ENCODE measurements around the gene SMIM38.
"Not testable (repeated sequence)": the region's sequence is repeated elsewhere in the genome, so short reads cannot be mapped to it uniquely, and the experiment has no call there.

SMIM38 gene

DNA sequence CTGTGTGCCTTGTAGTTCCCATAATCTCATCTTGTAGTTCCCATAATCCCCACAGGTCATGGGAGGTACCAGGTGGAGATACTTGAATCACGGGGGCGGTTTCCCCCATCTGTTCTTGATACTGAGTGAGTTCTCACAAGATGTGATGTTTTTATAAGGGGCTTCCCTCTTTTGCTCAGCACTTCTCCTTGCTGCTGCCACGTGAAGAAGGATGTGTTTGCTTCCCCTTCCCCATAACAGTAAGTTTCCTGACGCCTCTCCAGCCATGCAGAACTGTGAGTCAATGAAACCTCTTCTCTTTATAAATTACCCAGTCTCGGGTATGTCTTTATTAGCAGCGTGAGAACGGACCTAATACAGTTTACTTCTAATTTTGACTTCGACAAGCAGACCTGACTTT is 14.0 kb upstream of the SMIM38 start:
- DNase-seq, result peak; percentile 87

DNA sequence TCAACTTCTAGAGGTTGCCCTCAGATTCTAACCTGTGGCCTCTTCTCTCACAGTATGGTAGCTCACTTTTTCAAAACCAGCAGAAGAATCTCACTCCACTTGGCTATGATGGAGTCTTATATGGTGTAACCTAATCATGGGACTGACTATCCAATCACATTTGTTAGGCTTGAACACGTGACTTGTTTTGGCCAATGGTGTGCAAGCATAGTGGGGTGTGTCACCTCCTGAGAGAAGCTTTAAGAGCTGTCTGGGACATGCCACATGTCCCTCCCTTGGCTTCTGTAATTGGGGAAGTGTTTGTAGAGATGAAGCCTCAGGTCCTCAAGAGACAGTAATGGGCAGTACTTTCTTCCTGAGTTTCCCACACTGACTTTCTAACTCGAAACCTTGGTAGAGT is 12.8 kb upstream of the SMIM38 start:
- DNase-seq, result no peak

DNA sequence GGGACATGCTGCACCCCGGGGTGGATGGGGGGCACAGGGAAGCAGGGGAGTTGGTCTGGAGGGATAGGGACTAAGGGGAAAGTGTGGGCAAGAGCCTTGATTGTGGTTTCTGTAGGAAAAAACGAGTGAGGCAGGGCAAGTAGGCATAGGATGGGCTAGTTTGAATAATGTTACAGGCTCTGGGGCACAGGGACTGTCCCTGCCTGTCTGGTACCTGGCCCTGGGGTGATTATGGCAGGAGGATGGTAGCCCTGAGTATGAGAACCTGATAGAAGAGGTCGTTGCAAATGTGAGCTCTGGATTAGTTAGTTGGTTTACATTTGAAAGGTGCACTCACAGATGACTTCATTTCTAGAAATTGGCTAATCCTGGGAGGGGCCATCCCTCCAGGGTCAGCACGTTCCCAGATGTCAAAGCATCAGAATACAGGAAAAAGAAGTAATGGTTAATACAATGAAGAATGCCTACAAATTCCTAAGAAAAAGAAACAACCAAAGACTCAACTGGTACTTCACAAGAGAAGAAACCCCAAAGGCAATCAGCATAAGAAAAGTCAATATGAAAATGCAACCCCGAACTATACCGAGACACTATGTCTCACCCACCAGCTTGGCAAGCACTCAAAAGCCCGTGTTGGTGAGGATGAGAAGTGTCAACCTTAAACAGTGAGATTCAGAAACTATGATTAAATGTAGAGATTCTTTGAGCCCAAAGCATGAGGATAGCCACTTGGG is 11.3 kb upstream of the SMIM38 start:
- DNase-seq, result no peak

DNA sequence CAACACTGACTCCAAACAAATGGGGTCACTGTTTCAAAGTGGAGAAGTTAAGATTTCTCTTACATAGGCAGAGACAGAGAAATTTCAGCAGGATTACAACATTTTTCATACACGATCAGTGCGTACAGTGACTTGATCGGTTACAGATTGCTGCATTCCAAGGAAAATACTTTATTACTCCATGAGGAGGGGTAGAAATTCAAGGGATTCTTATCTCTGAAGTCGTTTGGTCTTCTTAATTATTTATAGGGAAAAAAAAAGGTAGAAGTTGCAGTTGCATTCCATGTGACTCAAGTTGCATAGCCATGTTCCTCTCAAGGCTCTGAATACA is 10.7 kb upstream of the SMIM38 start:
- no peak for DNase-seq

DNA sequence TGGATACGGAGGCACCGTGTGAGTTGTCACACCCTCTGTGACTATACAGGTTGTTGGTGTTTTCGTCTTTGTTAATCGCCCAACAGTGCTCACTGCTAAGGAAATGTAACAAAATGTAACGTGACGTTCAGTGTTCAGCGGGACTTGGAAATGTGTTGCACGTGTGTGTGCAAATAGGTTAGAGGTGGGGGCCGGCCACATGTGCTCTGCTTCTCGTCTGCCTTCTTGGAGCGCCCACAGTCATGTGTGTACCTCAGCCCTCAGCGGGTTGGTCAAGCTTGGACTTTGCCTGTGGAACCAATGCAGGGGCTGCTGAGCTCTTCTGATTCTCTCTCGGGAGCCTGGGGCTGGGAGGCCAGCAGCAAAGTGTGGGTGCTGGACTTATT is 7.4 kb upstream of the SMIM38 start:
- no peak for DNase-seq

DNA sequence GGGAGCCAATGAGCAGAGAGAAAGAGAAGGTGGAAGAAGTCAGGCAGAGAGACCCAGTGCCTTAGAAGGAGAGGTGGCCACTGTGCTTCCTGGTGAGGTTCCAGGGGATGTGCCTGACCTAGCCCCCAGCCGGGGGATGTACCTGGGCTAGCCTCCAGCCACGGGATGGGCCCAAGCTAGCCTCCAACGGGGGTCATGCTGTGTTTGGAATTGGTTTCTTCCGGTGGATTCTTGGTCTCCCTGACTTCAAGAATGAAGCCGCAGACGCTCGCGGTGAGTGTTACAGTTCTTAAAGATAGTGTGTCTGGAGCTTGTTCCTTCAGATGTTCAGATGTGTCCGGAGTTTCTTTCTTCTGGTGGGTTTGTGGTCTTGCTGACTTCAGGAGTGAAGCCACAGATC is 6.9 kb upstream of the SMIM38 start:
- no peak for DNase-seq

DNA sequence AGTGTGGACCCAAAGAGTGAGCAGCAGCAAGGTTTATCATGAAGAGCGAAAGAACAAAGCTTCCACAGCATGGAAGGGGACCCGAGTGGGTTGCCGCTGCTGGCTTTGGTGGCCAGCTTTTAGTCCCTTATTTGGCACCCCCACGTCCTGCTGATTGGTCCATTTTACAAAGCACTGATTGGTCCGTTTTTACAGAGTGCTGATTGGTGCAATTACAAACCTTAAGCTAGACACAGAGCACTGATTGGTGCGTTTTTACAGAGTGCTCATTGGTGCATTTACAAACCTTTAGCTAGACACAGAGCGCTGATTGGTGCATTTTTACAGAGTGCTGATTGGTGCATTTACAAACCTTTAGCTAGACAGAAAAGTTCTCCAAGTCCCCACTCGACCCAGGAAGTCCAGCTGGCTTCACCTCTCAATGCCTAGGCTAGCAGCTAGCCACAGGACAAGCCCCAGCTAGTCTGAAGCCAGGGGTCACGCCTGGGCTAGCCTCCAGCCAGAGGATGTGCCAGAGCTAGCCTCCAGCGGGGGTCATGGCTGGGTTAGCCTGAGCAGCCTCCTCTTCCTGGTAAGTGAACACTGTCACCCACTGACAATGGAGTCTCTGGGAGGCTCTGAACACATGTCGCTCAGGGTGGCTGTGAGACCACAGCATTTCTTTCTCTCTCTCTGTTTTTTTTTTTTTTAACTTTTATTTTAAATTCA is 6.2 kb upstream of the SMIM38 start:
- not testable (repeated sequence) for DNase-seq

DNA sequence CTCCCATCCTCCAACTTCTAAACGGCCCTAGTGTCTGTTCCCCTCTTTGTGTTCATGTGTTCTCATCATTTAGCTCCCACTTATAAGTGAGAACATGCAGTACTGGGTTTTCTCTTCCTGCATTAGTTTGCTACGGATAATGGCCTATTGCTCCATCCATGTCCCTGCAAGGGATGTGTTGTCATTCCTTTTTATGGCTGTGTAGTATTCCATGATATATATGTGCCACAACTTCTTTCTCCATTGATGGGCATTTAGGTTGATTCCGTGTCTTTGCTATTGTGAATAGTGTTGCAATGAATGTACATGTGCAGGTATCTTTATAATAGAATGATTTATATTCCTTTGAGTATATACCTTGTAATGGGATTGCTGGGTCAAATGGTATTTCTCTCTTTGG is 5.6 kb upstream of the SMIM38 start:
- DNase-seq, result no peak

DNA sequence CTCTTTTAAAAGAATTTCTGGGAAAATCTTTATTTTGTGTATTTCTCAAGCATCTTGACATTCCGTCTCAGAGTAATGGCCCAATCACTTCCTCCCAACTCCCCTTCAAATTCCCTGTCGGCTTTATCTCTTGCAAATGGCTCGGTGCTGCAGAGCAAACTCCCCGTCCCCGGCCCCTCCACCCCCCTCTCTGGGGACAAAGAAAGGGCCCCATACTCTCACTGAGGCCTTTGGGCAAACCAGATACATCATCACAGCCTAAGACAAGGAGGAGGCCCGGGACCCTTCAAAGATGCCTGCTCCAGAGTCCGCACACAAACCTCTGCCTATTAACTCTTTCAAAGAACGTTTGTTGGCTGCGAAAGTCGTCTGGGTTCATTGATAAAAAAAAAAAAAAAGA is 3.9 kb upstream of the SMIM38 start:
- DNase-seq, result no peak

DNA sequence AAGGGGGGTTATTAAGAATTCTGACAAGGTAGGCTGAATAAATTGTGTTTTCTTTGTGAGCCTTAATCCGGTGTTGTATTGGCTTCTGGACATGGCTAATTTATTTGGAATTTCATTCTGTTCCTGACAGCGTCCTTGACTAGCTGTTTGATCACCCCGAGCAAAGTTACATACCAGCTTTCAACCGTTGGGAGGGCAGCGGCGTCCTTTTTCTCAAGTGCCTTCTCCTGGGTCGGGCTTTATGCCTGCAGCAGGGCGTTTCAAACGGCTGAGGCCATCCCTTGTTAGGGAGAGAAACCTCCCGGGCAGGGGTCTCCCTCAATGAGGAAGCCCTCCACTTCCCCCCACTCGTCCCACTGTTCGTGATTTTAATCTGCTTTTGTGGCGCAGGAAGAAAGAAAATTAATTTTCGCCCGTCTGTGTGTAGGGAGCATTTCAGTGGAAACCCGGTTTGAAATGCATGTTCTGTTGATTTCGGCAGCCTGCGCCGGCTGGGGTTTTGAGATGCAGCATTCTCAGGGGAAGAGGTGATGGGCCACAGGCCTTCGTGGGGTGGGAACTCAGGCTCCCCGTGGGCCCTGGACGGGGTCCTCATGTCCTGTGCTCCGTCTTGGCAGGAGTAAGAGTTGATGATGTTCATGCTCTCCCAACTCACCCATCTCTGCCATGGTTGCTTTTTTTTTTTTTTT is 2.9 kb upstream of the SMIM38 start:
- no peak for DNase-seq

DNA sequence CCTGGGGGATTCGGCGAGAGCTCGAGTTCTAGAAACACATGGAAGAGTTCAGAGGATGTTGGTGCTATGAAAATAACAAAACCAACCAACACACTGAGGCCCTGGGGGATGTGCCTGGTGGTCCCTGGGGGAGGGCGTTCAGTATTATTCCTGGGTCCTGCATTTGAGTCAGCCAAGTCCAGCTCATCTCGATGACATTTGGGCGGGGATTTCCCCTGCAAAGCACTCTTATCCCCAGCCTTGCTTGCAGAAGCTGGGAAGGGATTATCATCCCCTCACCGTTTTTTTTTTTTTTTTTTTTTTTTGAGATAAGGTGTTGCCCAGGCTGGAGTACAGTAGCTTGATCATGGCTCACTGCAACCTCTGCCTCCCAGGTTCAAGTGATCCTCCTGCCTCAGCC is 2.1 kb upstream of the SMIM38 start:
- peak; percentile 34 for DNase-seq

DNA sequence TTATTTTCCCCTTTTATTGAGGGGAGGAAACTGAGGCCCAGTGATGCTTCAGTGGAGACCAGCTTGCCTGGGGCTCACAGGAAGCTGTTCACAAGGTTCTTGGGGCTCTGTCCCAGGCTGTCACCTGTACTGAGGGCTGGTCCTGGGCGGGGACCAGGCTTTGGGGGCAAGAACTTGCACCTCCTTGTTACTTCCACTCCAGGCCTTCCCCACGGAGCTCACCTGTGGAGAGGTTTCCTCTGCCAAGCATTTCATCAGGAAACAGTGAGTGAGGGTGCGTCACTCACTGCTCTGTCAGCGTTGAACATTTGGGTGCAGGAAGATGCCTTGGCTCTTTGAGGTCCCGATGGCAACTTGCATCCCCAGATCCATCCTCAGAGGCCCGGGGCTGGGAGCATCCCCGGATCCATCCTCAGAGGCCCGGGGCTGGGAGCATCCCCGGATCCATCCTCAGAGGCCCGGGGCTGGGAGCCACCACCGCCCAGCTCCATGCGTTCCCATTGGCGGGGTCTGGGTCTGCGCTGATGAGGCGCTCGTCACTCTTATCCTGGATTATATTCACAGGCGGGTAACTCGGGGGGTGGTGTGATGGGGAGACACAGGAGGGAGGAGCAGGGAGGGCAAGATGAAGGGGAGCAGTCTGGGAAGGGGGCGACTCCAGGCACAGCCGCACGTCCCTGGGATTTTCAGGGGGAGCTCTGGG is 1.4 kb upstream of the SMIM38 start:
- no peak for DNase-seq

DNA sequence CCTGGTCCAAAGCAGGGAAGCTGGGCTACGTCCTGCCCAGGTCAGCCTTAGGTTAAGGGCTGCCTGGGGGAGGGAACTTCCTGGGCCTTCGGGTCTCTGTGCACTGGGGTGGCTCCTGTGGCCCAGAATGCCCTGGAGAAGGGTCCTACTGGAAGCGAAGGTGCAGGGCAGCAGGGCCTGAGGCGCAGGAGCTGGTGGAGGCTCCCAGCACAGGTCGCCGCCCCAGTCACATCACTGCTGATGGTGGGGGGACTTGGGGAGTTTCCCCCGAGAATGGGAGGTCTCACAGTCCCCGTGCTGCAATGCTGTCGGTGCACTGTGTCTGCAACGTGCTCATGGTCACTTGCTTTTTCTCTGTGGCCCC is 815 bp upstream of the SMIM38 start:
- no peak for DNase-seq

DNA sequence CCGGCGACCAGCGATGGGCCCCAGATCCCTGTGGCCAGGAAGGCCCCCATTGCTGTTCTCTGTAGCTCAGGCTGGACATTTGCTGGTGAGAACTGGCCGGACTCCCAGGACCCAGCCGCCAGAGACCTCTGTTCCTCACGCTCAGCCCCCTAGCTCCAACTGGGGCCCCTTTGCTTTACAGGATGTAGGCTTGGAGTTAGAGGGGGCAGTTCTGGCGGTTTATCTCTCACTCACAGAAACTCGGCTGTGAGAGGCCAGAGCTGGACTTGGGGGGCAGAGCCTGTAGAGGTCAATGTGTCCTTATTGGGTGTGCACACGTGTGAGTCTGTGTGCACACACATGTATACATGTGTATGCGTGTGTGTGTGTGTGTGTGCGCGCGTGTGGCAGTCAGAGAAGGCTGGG is 502 bp downstream of the SMIM38 start:
- no peak for DNase-seq

DNA sequence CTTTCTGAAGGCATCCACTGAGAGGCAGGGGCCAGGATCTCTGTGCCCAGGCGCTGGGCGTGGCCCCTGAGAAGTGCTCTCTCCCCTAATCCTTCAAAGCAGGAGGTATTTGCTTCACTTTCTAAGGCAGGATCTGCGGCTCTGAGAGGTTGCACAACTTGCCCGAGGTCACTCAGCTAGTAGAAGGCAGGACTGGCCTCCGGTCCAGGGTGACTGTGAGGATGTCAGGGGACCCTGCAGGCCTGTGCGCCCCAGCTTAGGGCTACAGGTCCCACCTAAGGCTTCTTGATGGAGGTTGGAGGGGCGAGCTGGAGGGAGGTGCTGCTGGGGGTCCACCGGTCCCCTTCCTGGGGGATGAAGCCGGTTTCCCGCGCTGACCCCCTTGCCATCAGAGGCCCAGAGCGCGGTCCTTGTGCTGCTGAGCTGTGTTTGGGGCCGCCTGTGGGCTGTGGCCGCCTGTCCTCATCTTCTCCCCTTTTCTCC is 979 bp downstream of the SMIM38 start:
- DNase-seq, result no peak

DNA sequence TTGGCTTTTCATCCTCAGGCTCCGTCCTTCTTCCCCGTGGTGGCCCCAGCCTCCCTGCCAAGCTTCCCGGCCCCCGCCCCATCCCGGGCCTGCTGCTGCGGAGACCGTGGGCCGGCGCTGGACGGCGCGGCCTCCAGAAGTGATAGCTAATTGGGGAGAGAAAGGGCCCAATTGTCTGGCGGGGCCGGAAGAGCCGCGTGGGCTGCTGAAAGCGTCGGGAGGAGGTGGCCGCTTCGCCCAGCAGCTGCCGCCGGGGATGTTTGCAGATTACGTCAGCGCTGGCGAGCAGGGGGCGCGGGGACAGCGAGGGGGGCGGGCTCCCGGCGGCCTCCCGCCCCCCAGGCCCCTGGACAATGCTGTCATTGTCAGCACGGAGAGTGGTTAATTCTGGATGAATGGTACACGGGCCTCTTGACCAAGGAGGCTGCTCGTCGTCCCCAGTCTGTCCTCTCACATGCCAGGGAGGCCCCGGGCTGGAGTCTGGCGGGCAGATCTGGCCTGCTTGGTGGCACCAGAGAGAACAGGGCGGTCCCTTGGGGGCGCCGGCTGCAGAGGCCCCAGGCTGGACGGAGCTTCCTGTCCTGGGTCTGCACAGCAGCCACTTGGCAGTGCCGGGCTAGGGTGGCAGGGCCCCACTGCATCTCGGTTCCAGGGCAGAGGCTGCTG is 1.6 kb downstream of the SMIM38 start:
- no peak for DNase-seq

DNA sequence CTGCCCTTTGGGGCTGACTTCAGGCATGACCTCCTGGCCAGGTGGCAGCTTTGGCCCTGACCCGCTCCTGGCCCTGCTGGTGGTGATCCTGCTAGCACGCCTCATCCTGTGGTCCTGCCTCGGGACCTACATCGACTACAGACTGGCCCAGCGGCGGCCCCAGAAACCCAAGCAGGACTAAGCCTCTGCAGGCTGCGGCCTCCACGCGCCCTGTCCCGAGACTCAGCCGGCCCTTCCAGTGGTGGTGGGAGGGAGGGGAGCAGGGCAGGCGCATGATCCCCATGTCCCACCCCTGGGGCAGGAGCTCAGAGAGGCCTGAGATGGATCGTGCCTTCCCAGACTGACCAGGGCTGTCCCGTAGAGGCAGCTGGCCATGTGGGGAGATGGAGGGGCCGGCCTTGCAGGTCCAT is 2.1 kb downstream of the SMIM38 start:
- no peak for DNase-seq

DNA sequence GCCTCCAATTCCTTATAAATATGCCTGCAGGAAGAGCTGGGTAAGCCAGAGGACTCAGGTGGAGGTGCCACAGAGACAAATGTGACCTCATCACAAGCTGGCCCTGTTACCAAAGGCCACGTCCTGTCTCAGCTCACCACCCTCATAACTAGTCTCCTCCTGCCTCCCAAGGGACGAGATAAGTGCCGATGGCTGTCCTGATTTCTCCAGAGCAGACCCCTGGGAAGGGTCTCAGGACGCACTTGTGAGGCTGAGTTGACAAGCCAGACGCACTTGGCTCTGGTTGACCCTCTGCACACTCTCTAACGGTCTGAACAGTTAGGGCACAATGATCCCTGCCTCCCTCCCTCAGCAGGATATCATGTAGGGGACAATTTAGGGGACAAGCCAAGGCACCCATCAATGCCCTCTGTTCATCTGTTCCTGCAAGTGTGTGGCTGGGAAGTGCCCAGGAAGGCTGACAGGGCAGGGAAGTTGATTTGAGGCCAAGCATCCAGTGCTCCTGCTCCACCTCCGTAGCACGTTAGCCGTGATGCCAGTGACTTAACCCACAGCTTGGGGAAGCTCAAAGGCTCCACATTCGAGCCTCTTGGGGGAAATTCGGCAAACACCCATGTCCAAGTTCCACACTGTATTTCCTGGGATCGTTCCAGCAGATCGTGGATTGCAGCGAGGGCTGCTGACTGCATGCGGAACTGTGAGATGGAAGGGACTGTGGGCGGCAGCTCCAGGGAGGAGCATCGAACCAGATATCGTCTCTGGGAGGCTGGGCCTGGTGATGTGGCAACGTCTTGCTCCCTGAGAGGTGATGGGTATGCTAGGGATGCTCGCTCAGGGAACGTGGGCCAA is 2.8 kb downstream of the SMIM38 start:
- no peak for DNase-seq

DNA sequence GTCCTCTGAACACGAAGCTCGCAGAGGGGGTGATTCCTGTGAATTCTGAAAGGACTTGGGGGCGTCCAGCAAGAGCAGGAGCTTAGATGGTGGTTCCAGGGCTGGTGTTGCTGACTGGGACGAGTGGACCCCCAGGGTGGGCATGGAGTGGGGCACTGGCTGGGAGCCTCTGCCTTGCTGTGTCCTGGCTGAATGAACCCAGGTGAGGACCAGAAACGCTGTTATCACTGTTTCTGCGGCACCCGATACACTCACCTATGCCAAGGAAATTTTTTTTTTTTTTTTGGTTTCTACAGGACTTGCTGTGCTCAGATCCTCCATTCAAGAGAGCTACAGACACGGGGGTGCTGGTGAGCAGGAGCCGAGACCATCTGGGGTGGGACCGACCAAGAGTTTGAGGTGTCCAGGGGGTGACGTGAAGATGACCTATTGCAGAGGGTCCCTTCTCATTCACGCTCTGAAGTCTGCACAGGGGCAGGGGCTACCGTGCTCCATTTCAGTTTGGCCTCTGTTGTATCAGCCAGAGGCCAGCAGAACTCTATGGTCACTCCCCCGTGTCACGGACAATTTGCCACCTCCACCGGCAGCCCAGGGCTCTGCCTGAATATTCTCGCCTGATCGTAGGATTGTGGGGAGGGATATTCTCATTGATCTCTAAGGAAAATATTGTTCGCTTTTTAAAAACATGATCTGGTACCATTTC is 3.6 kb downstream of the SMIM38 start:
- no peak for DNase-seq

DNA sequence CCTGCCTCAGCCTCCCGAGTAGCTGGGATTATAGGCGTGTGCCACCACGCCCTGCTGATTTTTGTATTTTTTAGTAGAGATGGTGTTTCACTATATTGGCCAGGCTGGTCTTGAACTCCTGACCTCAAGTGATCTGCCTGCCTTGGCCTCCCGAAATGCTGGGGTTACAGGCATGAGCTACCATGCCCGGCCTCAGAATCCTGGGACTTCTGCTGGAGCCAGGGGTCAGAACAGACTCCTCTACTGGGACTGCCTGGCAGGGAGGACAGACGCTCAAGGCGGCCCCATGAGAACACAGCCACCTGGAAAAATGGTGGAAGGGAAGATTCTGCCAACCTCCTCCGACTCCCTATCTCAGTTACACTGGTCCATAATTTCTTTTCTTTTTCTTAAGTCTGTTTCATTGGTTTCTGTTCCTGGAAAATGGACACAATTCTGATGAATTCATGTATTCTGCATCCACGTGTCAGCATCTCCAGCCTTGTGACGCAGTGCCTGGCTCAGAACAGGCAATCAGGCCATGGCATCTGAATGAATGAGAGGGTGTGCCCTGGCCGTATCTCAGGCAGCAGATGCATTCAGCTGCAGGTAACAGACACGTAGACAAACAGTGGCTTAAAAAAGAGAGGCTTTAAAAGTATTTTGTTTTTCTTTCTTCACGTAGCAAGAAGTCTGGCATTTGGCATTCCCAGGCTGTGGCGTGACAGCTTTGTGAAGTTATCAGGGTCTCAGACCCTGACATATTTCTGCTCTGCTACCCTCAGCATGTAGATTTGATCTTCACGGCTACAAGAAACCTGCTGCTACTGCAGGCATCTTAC is 4.8 kb downstream of the SMIM38 start:
- no peak for DNase-seq

DNA sequence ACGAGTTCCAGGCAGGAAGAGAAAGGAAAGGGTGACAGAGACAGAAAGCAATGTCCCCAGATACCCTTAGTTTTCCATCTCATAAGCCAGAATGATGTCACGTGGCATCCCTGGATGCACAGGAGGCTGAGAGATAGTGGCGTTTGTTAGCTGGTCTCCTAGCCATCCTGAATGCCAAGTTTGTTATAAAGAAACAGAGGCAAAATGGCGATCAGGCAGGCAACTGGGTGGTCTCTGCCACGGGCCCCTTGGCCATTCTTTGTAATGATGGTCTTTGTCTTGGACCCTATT is 5.3 kb downstream of the SMIM38 start:
- DNase-seq, result no peak
